ENCODE data around the gene LIPE. TPM values are rescaled to one million over a fixed set of nuclear protein-coding genes. Genes with fewer than 3 reads are reported as not detected.

LIPE gene
- total RNA-seq, 1 experiment from 2014 or later, result 21.7 TPM

GRCh38 chr19:42435316-42435715 is 8.1 kb upstream of the LIPE start:
- no peaks in the 10 kb centered on the region for H3K9me3 Mint-ChIP-seq (ENCODE audit: unreplicated experiment)
- no peaks in the 10 kb centered on the region for H3K27me3 ChIP-seq (replicated peaks; ENCODE audit: control insufficient read depth, insufficient read depth, low read length)
- H3K4me1 ChIP-seq, result peaks cover 16% of the 10 kb centered on the region
- no peak for DNase-seq
- no peaks in the 10 kb centered on the region for H3K27me3 Mint-ChIP-seq (ENCODE audit: insufficient read depth, unreplicated experiment)
- peaks cover 25% of the 10 kb centered on the region for H3K4me1 Mint-ChIP-seq (ENCODE audit: low read depth, unreplicated experiment)
- no peaks in the 10 kb centered on the region for H3K9me3 ChIP-seq
- H3K36me3 ChIP-seq (ENCODE audit: control insufficient read depth, insufficient read depth, low read length), result no peaks in the 10 kb centered on the region
- no TSS peak for BruUV-seq (replicated peaks)
- no peak overlapping the region for H3K4me3 Mint-ChIP-seq (ENCODE audit: unreplicated experiment)
- TF ChIP-seq CTCF (IDR thresholded peaks at IDR 0.05; ENCODE audit: insufficient read depth in 1 of 2, low read depth in 1 of 2, low read length in 1 of 2, severe bottlenecking in 1 of 2, unreplicated experiment in 1 of 2), result no peak
- POLR2A ChIA-PET, result no interaction called here
- H3K27ac Mint-ChIP-seq (ENCODE audit: unreplicated experiment), result no peak overlapping the region
- H3K4me3 ChIP-seq (ENCODE audit: low read depth, low read length), result no peak overlapping the region
- intact Hi-C loops (cut with micrococcal nuclease; ENCODE audit: unreplicated experiment), result no loop called here
- CTCF ChIA-PET, result interaction anchor here (1.6 to 3.0 kb wide), 2 partner anchors 12 to 15 kb away, joined by 3 to 23 read pairs; no protein-coding TSS in a partner anchor
- peaks cover 5% of the 10 kb centered on the region for H3K36me3 Mint-ChIP-seq (ENCODE audit: insufficient read depth, unreplicated experiment)

GRCh38 chr19:42433503-42434260 is 6.5 kb upstream of the LIPE start:
- intact Hi-C loops (cut with micrococcal nuclease; ENCODE audit: unreplicated experiment), result loop anchor here (1.0 kb wide), 3 partner anchors 10 to 108 kb away; partner anchors contain the start of gene MEGF8
- Mint-ChIP-seq H3K27ac (ENCODE audit: unreplicated experiment) (peak overlapping the region; percentile 94), H3K9me3 (ENCODE audit: unreplicated experiment) (no peaks in the 10 kb centered on the region), H3K4me1 (ENCODE audit: low read depth, unreplicated experiment) (peaks cover 22% of the 10 kb centered on the region), H3K36me3 (ENCODE audit: insufficient read depth, unreplicated experiment) (peaks cover 4% of the 10 kb centered on the region), H3K27me3 (ENCODE audit: insufficient read depth, unreplicated experiment) (no peaks in the 10 kb centered on the region), H3K4me3 (ENCODE audit: unreplicated experiment) (peak overlapping the region; percentile 51)
- H3K4me3 ChIP-seq (ENCODE audit: low read depth, low read length), result no peak overlapping the region
- no TSS peak for BruUV-seq (replicated peaks)
- TF ChIP-seq CTCF (IDR thresholded peaks at IDR 0.05; ENCODE audit: insufficient read depth in 1 of 2, low read depth in 1 of 2, low read length in 1 of 2, severe bottlenecking in 1 of 2, unreplicated experiment in 1 of 2), result peak; percentile 82 to 91
- DNase-seq, result peak; percentile 92 to 94
- H3K27me3 ChIP-seq (replicated peaks; ENCODE audit: control insufficient read depth, insufficient read depth, low read length), result no peaks in the 10 kb centered on the region
- peaks cover 15% of the 10 kb centered on the region for H3K4me1 ChIP-seq
- no peaks in the 10 kb centered on the region for H3K9me3 ChIP-seq
- ChIA-PET POLR2A (interaction anchor here (0.6 to 2.1 kb wide), 3 partner anchors 10 to 37 kb away, joined by 3 to 15 read pairs (median 3); no protein-coding TSS in a partner anchor), CTCF (interaction anchor here (0.5 to 3.0 kb wide), 9 partner anchors 9 to 987 kb away, joined by 3 to 23 read pairs (median 4); no protein-coding TSS in a partner anchor)
- no peaks in the 10 kb centered on the region for H3K36me3 ChIP-seq (ENCODE audit: control insufficient read depth, insufficient read depth, low read length)

GRCh38 chr19:42431486-42431885 is 4.3 kb upstream of the LIPE start:
- ChIA-PET POLR2A (no interaction called here), CTCF (no interaction called here)
- intact Hi-C loops (cut with micrococcal nuclease; ENCODE audit: unreplicated experiment), result no loop called here
- Histone ChIP-seq H3K9me3 (no peaks in the 10 kb centered on the region), H3K27me3 (replicated peaks; ENCODE audit: control insufficient read depth, insufficient read depth, low read length) (no peaks in the 10 kb centered on the region), H3K36me3 (ENCODE audit: control insufficient read depth, insufficient read depth, low read length) (no peaks in the 10 kb centered on the region), H3K4me1 (peaks cover 11% of the 10 kb centered on the region), H3K4me3 (ENCODE audit: low read depth, low read length) (no peak overlapping the region)
- DNase-seq, result no peak
- Mint-ChIP-seq H3K36me3 (ENCODE audit: insufficient read depth, unreplicated experiment) (no peaks in the 10 kb centered on the region), H3K4me1 (ENCODE audit: low read depth, unreplicated experiment) (peaks cover 20% of the 10 kb centered on the region), H3K27me3 (ENCODE audit: insufficient read depth, unreplicated experiment) (no peaks in the 10 kb centered on the region), H3K4me3 (ENCODE audit: unreplicated experiment) (no peak overlapping the region), H3K9me3 (ENCODE audit: unreplicated experiment) (no peaks in the 10 kb centered on the region), H3K27ac (ENCODE audit: unreplicated experiment) (no peak overlapping the region)
- BruUV-seq (replicated peaks), result no TSS peak
- no peak for TF ChIP-seq CTCF (IDR thresholded peaks at IDR 0.05; ENCODE audit: insufficient read depth in 1 of 2, low read depth in 1 of 2, low read length in 1 of 2, severe bottlenecking in 1 of 2, unreplicated experiment in 1 of 2)
